BJ (cell line): ENCODE measurements around the gene SGO1. TPM values are rescaled to one million over a fixed set of nuclear protein-coding genes. Genes with fewer than 3 reads are reported as not detected.

Experiments
- CTCF ChIA-PET: fragments of 350-600 bp; formaldehyde crosslinking; extraction: SDS; loops from one replicate; lab custom pipeline; 2021; ENCODE audit warnings: antibody characterized with exemption, inconsistent platforms; lab: Yijun Ruan, JAX
- POLR2A ChIA-PET: fragments of 300-600 bp; sonication (Branson Sonifier 250); formaldehyde crosslinking; extraction: SDS; loops from one replicate; lab custom pipeline; 2021; ENCODE audit warnings: antibody characterized with exemption; lab: Charles Lee
- DNase-seq: peaks from one replicate; pipeline ENCODE4 v3.0.0-alpha.2; 2011; ENCODE audit warnings: low read depth
- H3K27me3 ChIP-seq: 2 replicates; pipeline ENCODE4 v1.6.0; 2011; ENCODE audit warnings: low read length; ENCODE audit not compliant: control insufficient read depth, insufficient read depth
- H3K36me3 ChIP-seq: 2 replicates; pipeline ENCODE4 v1.5.1; 2011; ENCODE audit warnings: low read length; ENCODE audit not compliant: control insufficient read depth, insufficient read depth
- H3K4me3 ChIP-seq: 2 replicates; pipeline ENCODE4 v1.5.1; 2011; ENCODE audit warnings: low read depth, mild to moderate bottlenecking, control low read depth, low read length
- polyA minus RNA-seq: library from RNA; depleted of rRNA, polyadenylated mRNA; stranded (reverse); fragments of >200 nt; gene quantifications from 2 replicates; pipeline ENCODE4 v1.2.3, GENCODE V29; 2011; rRNA and poly(A)+ RNA removed
- polyA plus RNA-seq: library from polyadenylated mRNA; depleted of rRNA; stranded (reverse); fragments of >200 nt; gene quantifications from 2 replicates; pipeline ENCODE4 v1.2.3, GENCODE V29; 2011; rRNA removed
- TF ChIP-seq, protein P1 (sequence below): IDR thresholded peaks from 2 replicates; pipeline ENCODE4 v1.5.1; 2011; ENCODE audit warnings: low read depth, mild to moderate bottlenecking, control low read depth, inconsistent platforms, low read length, moderate library complexity; ENCODE audit not compliant: insufficient read depth

SGO1 gene
- polyA plus RNA-seq (1.6 and 3.1 TPM in 2 replicates), polyA minus RNA-seq (1.2 and 1.8 TPM in 2 replicates)

GRCh38 chr3:20185679-20186599, at the start of gene SGO1:
TSS of gene SGO1 (minus strand) at chr3:20186206. CDS start at chr3:20184027, 2,179 bp downstream.
- Histone ChIP-seq H3K27me3 (no peaks in the 10 kb centered on the region), H3K4me3 (peak within 1 kb of the TSS; percentile 99), H3K36me3 (no peaks in the 10 kb centered on the region)
- CTCF ChIA-PET: no interaction called here
- peak; percentile 78 for DNase-seq
- TF ChIP-seq, protein P1, sequence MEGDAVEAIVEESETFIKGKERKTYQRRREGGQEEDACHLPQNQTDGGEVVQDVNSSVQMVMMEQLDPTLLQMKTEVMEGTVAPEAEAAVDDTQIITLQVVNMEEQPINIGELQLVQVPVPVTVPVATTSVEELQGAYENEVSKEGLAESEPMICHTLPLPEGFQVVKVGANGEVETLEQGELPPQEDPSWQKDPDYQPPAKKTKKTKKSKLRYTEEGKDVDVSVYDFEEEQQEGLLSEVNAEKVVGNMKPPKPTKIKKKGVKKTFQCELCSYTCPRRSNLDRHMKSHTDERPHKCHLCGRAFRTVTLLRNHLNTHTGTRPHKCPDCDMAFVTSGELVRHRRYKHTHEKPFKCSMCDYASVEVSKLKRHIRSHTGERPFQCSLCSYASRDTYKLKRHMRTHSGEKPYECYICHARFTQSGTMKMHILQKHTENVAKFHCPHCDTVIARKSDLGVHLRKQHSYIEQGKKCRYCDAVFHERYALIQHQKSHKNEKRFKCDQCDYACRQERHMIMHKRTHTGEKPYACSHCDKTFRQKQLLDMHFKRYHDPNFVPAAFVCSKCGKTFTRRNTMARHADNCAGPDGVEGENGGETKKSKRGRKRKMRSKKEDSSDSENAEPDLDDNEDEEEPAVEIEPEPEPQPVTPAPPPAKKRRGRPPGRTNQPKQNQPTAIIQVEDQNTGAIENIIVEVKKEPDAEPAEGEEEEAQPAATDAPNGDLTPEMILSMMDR: peak; percentile 27; the same call in 1 of the 2 replicates
- POLR2A ChIA-PET: no interaction called here

GRCh38 chr3:20235796-20236195, 49.8 kb upstream of the SGO1 start:
- H3K4me3 ChIP-seq: no peak overlapping the region

GRCh38 chr3:20232906-20233780, 47.1 kb upstream of the SGO1 start:
- POLR2A ChIA-PET: no interaction called here

More at GRCh38 chr3:20235796-20236195, 49.8 kb upstream of the SGO1 start:
- ChIA-PET POLR2A (no interaction called here), CTCF (interaction anchor here (1.2 kb wide), 1 partner anchor 10 kb away, joined by 3 read pairs; no protein-coding TSS in a partner anchor)
- H3K27me3 ChIP-seq: no peaks in the 10 kb centered on the region
- no peaks in the 10 kb centered on the region for H3K36me3 ChIP-seq
- TF ChIP-seq, protein P1: no peak
- DNase-seq: no peak

DNA sequence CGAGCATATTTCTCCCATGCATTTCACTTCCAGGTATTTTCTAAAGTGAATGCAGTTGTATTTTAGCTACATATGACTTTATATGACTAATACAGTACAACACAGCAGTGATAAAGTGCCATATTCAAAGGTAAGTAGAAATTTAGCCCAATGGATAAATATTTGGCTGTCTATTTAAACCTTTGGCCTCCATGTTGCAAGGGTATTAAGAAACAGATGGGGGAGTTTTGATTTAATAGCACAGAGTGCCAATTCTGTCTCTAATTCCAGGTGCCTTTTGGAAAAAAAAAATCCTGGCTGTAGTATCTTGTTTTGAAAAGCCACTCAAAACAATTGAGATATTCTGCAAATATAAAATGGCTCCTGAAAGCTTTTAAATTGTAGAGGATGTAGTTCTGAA, 44.9 kb upstream of the SGO1 start:
- ChIA-PET POLR2A (no interaction called here), CTCF (interaction anchor here (1.1 kb wide), 1 partner anchor 12 kb away, joined by 4 read pairs; no protein-coding TSS in a partner anchor)
- H3K36me3 ChIP-seq: no peaks in the 10 kb centered on the region
- TF ChIP-seq, protein P1: no peak
- H3K4me3 ChIP-seq: no peak overlapping the region
- H3K27me3 ChIP-seq: no peaks in the 10 kb centered on the region
- no peak for DNase-seq

More at GRCh38 chr3:20232906-20233780, 47.1 kb upstream of the SGO1 start:
- CTCF ChIA-PET: interaction anchor here (0.6 kb wide), 1 partner anchor 665 kb away, joined by 3 read pairs; no protein-coding TSS in a partner anchor
- TF ChIP-seq, protein P1: no peak
- Histone ChIP-seq H3K36me3 (no peaks in the 10 kb centered on the region), H3K4me3 (no peak overlapping the region), H3K27me3 (no peaks in the 10 kb centered on the region)
- DNase-seq: no peak
